H1 (cell line): ENCODE data around the gene SERINC4. TPM values are rescaled to one million over a fixed set of nuclear protein-coding genes. Genes with fewer than 3 reads are reported as not detected.

Experiments used
- CTCF ChIA-PET: fragments of 300-600 bp; sonication (Branson Sonifier 250); formaldehyde crosslinking; loops from one replicate; lab custom pipeline; 2021; ENCODE audit not compliant: partially characterized antibody; lab: Charles Lee
- POLR2A ChIA-PET: fragments of 300-600 bp; sonication (Branson Sonifier 250); formaldehyde crosslinking; loops from one replicate; lab custom pipeline; 2021; ENCODE audit warnings: inconsistent platforms; ENCODE audit not compliant: partially characterized antibody; lab: Charles Lee
- DNase-seq, 2 experiments: peaks; one replicate each; pipeline versions ENCODE4 v3.0.0 to v3.0.0-alpha.2; 2010 to 2022; ENCODE audit warnings: low spot score in 2 of 2, low read depth in 1 of 2, mixed read lengths in 1 of 2
- FAIRE-seq: peaks from 2 replicates; lab custom pipeline; 2011; peaks lifted over from hg19 to GRCh38; lab: Jason Lieb, UNC
- H2AFZ ChIP-seq: 2 replicates; pipeline ENCODE4 v1.8.1; 2012; ENCODE audit warnings: low read length, inconsistent platforms
- H2AK5ac ChIP-seq: 2 replicates; pipeline ENCODE4 v1.6.1; 2013; ENCODE audit warnings: low read depth, low read length
- H2BK120ac ChIP-seq: replicated peaks from 2 replicates; pipeline ENCODE3; 2013; ENCODE audit warnings: low read depth, low read length, inconsistent platforms
- H2BK12ac ChIP-seq: 2 replicates; pipeline ENCODE4 v1.6.1; 2013; ENCODE audit warnings: low read depth, low read length
- H2BK15ac ChIP-seq: 2 replicates; pipeline ENCODE4 v1.6.1; 2013; ENCODE audit warnings: low read length
- H2BK20ac ChIP-seq: 2 replicates; pipeline ENCODE4 v1.6.1; 2013; ENCODE audit warnings: low read length
- H2BK5ac ChIP-seq: 2 replicates; pipeline ENCODE4 v1.6.1; 2013; ENCODE audit warnings: low read depth, low read length
- H3K14ac ChIP-seq: 2 replicates; pipeline ENCODE4 v1.6.1; 2013; ENCODE audit warnings: inconsistent platforms; ENCODE audit not compliant: insufficient read length
- H3K18ac ChIP-seq: 2 replicates; pipeline ENCODE4 v1.6.1; 2013; ENCODE audit warnings: low read length; ENCODE audit errors: extremely low read depth
- H3K23ac ChIP-seq: 2 replicates; pipeline ENCODE4 v1.6.1; 2013; ENCODE audit warnings: inconsistent platforms; ENCODE audit not compliant: insufficient read length
- H3K23me2 ChIP-seq: 2 replicates; pipeline ENCODE4 v1.6.1; 2013; ENCODE audit warnings: low read depth, low read length
- H3K27ac ChIP-seq: 2 replicates; pipeline ENCODE4 v1.6.1; 2011; ENCODE audit warnings: low read depth, low read length, inconsistent platforms
- H3K27me3 ChIP-seq, 4 experiments: replicated peaks in 1 of 4; 1 replicate in 1 of 4; 2 replicates in 3 of 4; pipeline versions ENCODE4 v1.6.1 to v1.8.1; 2011 to 2013; ENCODE audit warnings: low read length in 3 of 4, mild to moderate bottlenecking in 3 of 4, inconsistent platforms in 2 of 4, mixed read lengths in 2 of 4, moderate library complexity in 1 of 4; ENCODE audit not compliant: control insufficient read depth in 3 of 4, insufficient read depth in 3 of 4; ENCODE audit errors: extremely low read depth in 1 of 4
- H3K36me3 ChIP-seq, 4 experiments: 2 replicates each; pipeline versions ENCODE4 v1.6.1 to v1.8.1; 2011 to 2013; ENCODE audit warnings: mild to moderate bottlenecking in 4 of 4, low read length in 3 of 4, moderate library complexity in 2 of 4, control low read depth in 1 of 4, inconsistent platforms in 1 of 4; ENCODE audit not compliant: insufficient read depth in 4 of 4, control insufficient read depth in 2 of 4
- H3K4ac ChIP-seq: replicated peaks from 2 replicates; pipeline ENCODE3; 2013; ENCODE audit warnings: low read length, low read depth, mixed read lengths, inconsistent platforms; ENCODE audit not compliant: insufficient read length
- H3K4me1 ChIP-seq, 4 experiments: replicated peaks in 1 of 4; 1 replicate in 1 of 4; 2 replicates in 3 of 4; pipeline versions ENCODE4 v1.6.1 to v1.8.1; 2011 to 2013; ENCODE audit warnings: low read length in 3 of 4, inconsistent platforms in 2 of 4, mixed read lengths in 1 of 4; ENCODE audit not compliant: insufficient read depth in 4 of 4, control insufficient read depth in 3 of 4
- H3K4me2 ChIP-seq, 2 experiments: 2 replicates each; pipeline versions ENCODE4 v1.6.1 to v1.8.1; 2011 to 2013; ENCODE audit warnings: low read depth in 2 of 2, low read length in 2 of 2, control low read depth in 1 of 2, inconsistent platforms in 1 of 2, mild to moderate bottlenecking in 1 of 2; ENCODE audit not compliant: insufficient read depth in 1 of 2
- H3K4me3 ChIP-seq, 4 experiments: fragments of 200-600, 300-600 bp in 1 of 4; sonication (generic), shearing (Covaris generic), sonication (Bioruptor Twin) in 1 of 4; 2 replicates each; pipeline versions ENCODE4 v1.5.1 to v1.8.1; 2011 to 2016; ENCODE audit warnings: low read length in 4 of 4, low read depth in 3 of 4, control low read depth in 2 of 4, inconsistent platforms in 2 of 4, mild to moderate bottlenecking in 2 of 4, mixed read lengths in 1 of 4, moderate library complexity in 1 of 4; ENCODE audit not compliant: insufficient read depth in 2 of 4; ENCODE audit errors: extremely low read depth in 1 of 4
- H3K56ac ChIP-seq: replicated peaks from 2 replicates; pipeline ENCODE3; 2013; ENCODE audit warnings: low read depth, mild to moderate bottlenecking, mixed read lengths, low read length, inconsistent platforms; ENCODE audit not compliant: insufficient read length
- H3K79me1 ChIP-seq: 2 replicates; pipeline ENCODE4 v1.6.1; 2013; ENCODE audit warnings: low read depth, low read length, control low read depth
- H3K79me2 ChIP-seq, 2 experiments: 2 replicates each; pipeline versions ENCODE4 v1.6.1 to v1.8.1; 2012 to 2013; ENCODE audit warnings: low read length in 2 of 2, mild to moderate bottlenecking in 2 of 2, inconsistent platforms in 1 of 2; ENCODE audit not compliant: insufficient read depth in 2 of 2, control insufficient read depth in 1 of 2
- H3K9ac ChIP-seq, 4 experiments: replicated peaks in 1 of 4; 1 replicate in 1 of 4; 2 replicates in 3 of 4; pipeline versions ENCODE4 v1.6.1 to v1.8.1; 2011 to 2013; ENCODE audit warnings: low read depth in 3 of 4, low read length in 3 of 4, control low read depth in 2 of 4, mild to moderate bottlenecking in 2 of 4, moderate library complexity in 2 of 4, inconsistent platforms in 1 of 4; ENCODE audit errors: extremely low read depth in 1 of 4
- H3K9me3 ChIP-seq, 2 experiments: 2 replicates each; pipeline versions ENCODE4 v1.6.1 to v1.8.1; 2012 to 2013; ENCODE audit warnings: mild to moderate bottlenecking in 2 of 2, moderate library complexity in 2 of 2, control low read depth in 1 of 2, inconsistent platforms in 1 of 2, low read depth in 1 of 2, low read length in 1 of 2, mixed read lengths in 1 of 2; ENCODE audit not compliant: insufficient read depth in 2 of 2
- H4K20me1 ChIP-seq, 2 experiments: replicated peaks in 1 of 2; 2 replicates each; pipeline versions ENCODE3 to v1.8.1; 2011 to 2013; ENCODE audit warnings: inconsistent platforms in 2 of 2, low read length in 2 of 2, mild to moderate bottlenecking in 1 of 2; ENCODE audit not compliant: insufficient read depth in 2 of 2, control insufficient read depth in 1 of 2
- H4K5ac ChIP-seq: 2 replicates; pipeline ENCODE4 v1.6.1; 2013; ENCODE audit warnings: low read length, low read depth, mixed read lengths, inconsistent platforms; ENCODE audit not compliant: insufficient read length
- H4K8ac ChIP-seq: 2 replicates; pipeline ENCODE4 v1.8.0; 2013; ENCODE audit warnings: mild to moderate bottlenecking, moderate library complexity, low read length, inconsistent platforms; ENCODE audit not compliant: insufficient read depth; ENCODE audit errors: extremely low read depth
- H4K91ac ChIP-seq: replicated peaks from 2 replicates; pipeline ENCODE3; 2013; ENCODE audit warnings: low read length, mixed read lengths, inconsistent platforms; ENCODE audit not compliant: insufficient read length
- ASH2L ChIP-seq: fragments of 200-600, 300-600 bp; sonication (generic); IDR thresholded peaks from one replicate; pipeline ENCODE4 v1.7.1; 2017; ENCODE audit warnings: low read length
- ATF2 ChIP-seq: IDR thresholded peaks from 2 replicates; pipeline ENCODE4 v1.6.1; 2012; ENCODE audit warnings: low read length, inconsistent platforms
- CHD2 ChIP-seq: IDR thresholded peaks from 2 replicates; pipeline ENCODE4 v1.6.1; 2012; ENCODE audit warnings: low read length, improper control_type of control experiment
- NANOG ChIP-seq: IDR thresholded peaks from 2 replicates; pipeline ENCODE4 v1.6.1; 2011; ENCODE audit warnings: low read length, low read depth, mild to moderate bottlenecking, inconsistent platforms; ENCODE audit not compliant: insufficient read depth, poor library complexity, severe bottlenecking
- SAP30 ChIP-seq: fragments of 300-600 bp; sonication (generic); IDR thresholded peaks from 2 replicates; pipeline ENCODE4 v1.7.1; 2012; ENCODE audit warnings: low read length, moderate library complexity, mild to moderate bottlenecking, inconsistent platforms; ENCODE audit not compliant: insufficient read depth, insufficient replicate concordance
- SIRT6 ChIP-seq: IDR thresholded peaks from one replicate; pipeline ENCODE4 v1.7.1; 2012; ENCODE audit warnings: low read length, inconsistent platforms
- TBP ChIP-seq: IDR thresholded peaks from 2 replicates; pipeline ENCODE4 v1.6.1; 2011; ENCODE audit warnings: low read depth, low read length, improper control_type of control experiment
- YY1 ChIP-seq: IDR thresholded peaks from 2 replicates; pipeline ENCODE4 v1.6.1; 2011; ENCODE audit warnings: low read depth, mild to moderate bottlenecking, low read length
- WGBS, 2 experiments: shearing (Covaris generic) in 1 of 2; methylation state at CpG; one replicate each; pipeline versions ENCODE4 v1.1.6 to v1.1.7; 2013 to 2015; ENCODE audit warnings: low lambda C conversion rate in 2 of 2, mixed read lengths in 2 of 2, inconsistent platforms in 1 of 2, low coverage in 1 of 2, missing lambda C conversion rate in 1 of 2; ENCODE audit not compliant: insufficient replicate concordance in 2 of 2, insufficient coverage in 1 of 2, insufficient read length in 1 of 2; ENCODE audit errors: extremely low coverage in 1 of 2, missing lambda C conversion rate in 1 of 2; 5-methylcytosine and 5-hydroxymethylcytosine counted together
- polyA plus RNA-seq, 7 experiments: library from polyadenylated mRNA; depleted of rRNA in 3 of 7; stranded (reverse) in 5 of 7; unstranded in 2 of 7; fragments of >200 nt in 5 of 7; fragments of 200-250 nt in 2 of 7; gene quantifications; 1 replicate in 5 of 7; 2 replicates in 1 of 7; 4 replicates in 1 of 7; pipeline versions ENCODE4 v1.2.1 to v1.2.3, GENCODE V29; 2011 to 2013; ENCODE audit warnings: missing spikeins in 2 of 7, mixed read lengths in 2 of 7
- total RNA-seq: library from RNA; stranded (reverse); fragmentation: NEBNext Ultra II Directional; extraction: Animal tissue kit (Norgen Biotek cat#: 25700); gene quantifications from 2 replicates; pipeline ENCODE4 v1.2.1, GENCODE V29; 2021

Gene SERINC4
- total and polyA plus RNA-seq, 2 of the 8 experiments (the other 6 are each of a cell fraction or from before 2014, with no cell fraction given): 0.08 TPM; not detected in 1

GRCh38 chr15:43800286-43801141 is 494 bp upstream of the SERINC4 start, which contains the start of gene HYPK:
HYPK (plus strand) TSS chr15:43800599; CDS start chr15:43800623, 24 bp downstream.
- Histone ChIP-seq H2BK20ac (peak within 1 kb of the TSS; percentile 28; the same call in 1 of the 2 replicates), H2AFZ (no peak within 1 kb of the TSS), H3K18ac (peak within 1 kb of the TSS; percentile 51), H2BK15ac (peak within 1 kb of the TSS; percentile 31), H3K27ac (peak within 1 kb of the TSS; percentile 28; the same call in 1 of the 2 replicates), H3K9ac (peak within 1 kb of the TSS; percentile 61 to 84 (median 76)), H3K14ac (no peak within 1 kb of the TSS), H2BK120ac (no peak within 1 kb of the TSS), H3K4me2 (peak within 1 kb of the TSS; percentile 75 to 86), H3K23me2 (no peaks in the 10 kb centered on the region), H3K27me3 (no peaks in the 10 kb centered on the region), H4K8ac (no peak within 1 kb of the TSS), H3K36me3 (peaks cover 17 to 60% (median 19%) of the 10 kb centered on the region in 4 experiments), H3K4me1 (peaks cover 7 to 16% (median 11%) of the 10 kb centered on the region in 4 experiments), H3K79me1 (no peaks in the 10 kb centered on the region), H4K20me1 (peaks cover 0 to 3% of the 10 kb centered on the region in 2 experiments), H4K5ac (peak within 1 kb of the TSS; percentile 71), H2BK12ac (peak within 1 kb of the TSS; percentile 71; the same call in 1 of the 2 replicates), H2BK5ac (peak within 1 kb of the TSS; percentile 55), H2AK5ac (no peak within 1 kb of the TSS), H3K79me2 (peaks cover 0 to 13% of the 10 kb centered on the region in 2 experiments; a peak in 2 of 4 replicates), H3K23ac (no peak within 1 kb of the TSS), H3K4ac (peak within 1 kb of the TSS; percentile 55), H3K56ac (peak within 1 kb of the TSS; percentile 39), H3K4me3 (peak within 1 kb of the TSS; percentile 67 to 97 (median 88)), H3K9me3 (no peaks in the 10 kb centered on the region), H4K91ac (peak within 1 kb of the TSS; percentile 22)
- CTCF ChIA-PET: interaction anchor here (0.7 to 1.9 kb wide), 3 partner anchors 11 to 706 kb away, joined by 3 to 5 read pairs (median 3); partner anchors contain the start of gene ELL3
- POLR2A ChIA-PET: interaction anchor here (0.9 to 8.9 kb wide), 8 partner anchors 9 to 54 kb away, joined by 7 to 71 read pairs (median 8); partner anchors contain the start of genes ELL3, MFAP1, PDIA3 and WDR76
- peak; percentile 19 for FAIRE-seq
- 11% methylated on average over 42 of the region's 44 CpGs; no CpG with 5 or more reads in 1 of the 2 experiments for WGBS, 2 experiments
- peak; percentile 41 to 88 for DNase-seq
- TF ChIP-seq ASH2L (peak; percentile 73), YY1 (peak; percentile 89), ATF2 (no peak), CHD2 (peak; percentile 52; the same call in 1 of the 2 replicates), SIRT6 (no peak), SAP30 (no peak), NANOG (no peak), TBP (peak; percentile 75)
